Islet of Langerhans (tissue), 1 donor: ENCODE results near the gene TMEM59.
"Not testable (repeated sequence)": the region's sequence is repeated elsewhere in the genome, so short reads cannot be mapped to it uniquely, and the experiment has no call there.

Experiments used
- FAIRE-seq: peaks from one replicate; lab custom pipeline; 2011; peaks lifted over from hg19 to GRCh38; lab: Jason Lieb, UNC

TMEM59 gene, protein sequence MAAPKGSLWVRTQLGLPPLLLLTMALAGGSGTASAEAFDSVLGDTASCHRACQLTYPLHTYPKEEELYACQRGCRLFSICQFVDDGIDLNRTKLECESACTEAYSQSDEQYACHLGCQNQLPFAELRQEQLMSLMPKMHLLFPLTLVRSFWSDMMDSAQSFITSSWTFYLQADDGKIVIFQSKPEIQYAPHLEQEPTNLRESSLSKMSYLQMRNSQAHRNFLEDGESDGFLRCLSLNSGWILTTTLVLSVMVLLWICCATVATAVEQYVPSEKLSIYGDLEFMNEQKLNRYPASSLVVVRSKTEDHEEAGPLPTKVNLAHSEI

DNA sequence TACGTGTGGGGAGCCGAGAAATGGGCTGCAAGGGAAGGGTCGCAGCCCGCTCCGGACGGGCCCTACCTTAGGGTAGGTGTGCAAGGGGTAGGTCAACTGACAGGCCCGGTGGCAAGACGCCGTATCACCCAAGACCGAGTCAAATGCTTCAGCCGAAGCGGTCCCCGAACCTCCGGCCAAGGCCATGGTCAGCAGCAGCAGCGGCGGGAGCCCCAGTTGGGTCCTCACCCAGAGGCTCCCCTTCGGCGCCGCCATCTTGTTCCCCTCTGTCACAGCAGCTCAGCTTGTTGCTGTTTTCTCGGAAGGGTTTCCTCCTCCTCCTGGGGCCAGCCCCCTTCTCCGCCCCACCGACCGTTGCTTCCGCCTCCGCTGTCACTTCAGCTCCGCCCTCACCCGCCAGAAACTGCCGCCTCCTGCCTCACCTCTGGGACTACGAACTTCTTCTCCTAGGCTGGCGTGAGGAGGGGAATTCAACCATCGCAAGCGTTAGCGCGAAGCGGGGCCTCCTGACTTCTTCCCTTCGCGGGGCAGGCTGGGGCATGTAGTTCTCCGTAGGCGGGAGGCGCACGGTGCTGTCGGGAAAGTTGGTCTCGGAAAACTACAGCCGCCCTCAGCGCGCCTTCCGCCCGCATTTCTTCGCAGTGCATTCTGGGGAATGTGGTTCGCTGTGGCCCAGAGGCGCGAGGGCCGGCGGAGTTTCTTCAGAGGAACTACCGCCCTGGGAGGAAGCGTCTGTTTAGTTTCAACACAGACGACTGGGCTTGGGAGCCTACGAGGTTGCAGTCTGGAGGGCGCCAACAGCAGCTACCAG is at the start of gene TMEM59, which contains the start of gene TCEANC2:
Gene TMEM59, minus strand, starts transcription at position 271 of the 811 bp plus-strand sequence. Its CDS starts 16 bp downstream, at position 255.
Gene TCEANC2, plus strand, starts transcription at position 675 of the 811 bp plus-strand sequence. CDS start 815 bp downstream, outside the sequence.
- no peak for FAIRE-seq

DNA sequence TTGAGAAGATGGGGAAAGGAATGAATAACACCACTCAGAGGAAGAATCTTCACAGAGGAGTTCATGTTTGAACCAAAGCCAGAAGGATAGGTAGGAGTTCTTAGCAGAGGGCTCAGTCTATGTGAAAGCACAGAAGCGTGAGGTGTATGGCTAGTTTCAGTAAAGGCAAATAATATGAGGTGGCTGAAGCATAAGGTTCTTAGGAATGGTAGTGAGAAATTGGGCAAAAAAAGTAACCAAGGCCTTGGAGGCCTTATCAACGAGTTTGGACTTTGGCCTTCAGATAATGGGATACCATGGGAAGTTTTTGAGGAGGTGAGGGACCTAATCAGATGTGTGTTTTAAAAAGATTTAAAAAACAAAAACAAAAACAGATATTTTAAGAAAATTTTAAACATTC is 47.5 kb upstream of the TMEM59 start:
- FAIRE-seq = no peak

GRCh38 chr1:54099061-54099610 is 46.1 kb upstream of the TMEM59 start:
- no peak for FAIRE-seq

DNA sequence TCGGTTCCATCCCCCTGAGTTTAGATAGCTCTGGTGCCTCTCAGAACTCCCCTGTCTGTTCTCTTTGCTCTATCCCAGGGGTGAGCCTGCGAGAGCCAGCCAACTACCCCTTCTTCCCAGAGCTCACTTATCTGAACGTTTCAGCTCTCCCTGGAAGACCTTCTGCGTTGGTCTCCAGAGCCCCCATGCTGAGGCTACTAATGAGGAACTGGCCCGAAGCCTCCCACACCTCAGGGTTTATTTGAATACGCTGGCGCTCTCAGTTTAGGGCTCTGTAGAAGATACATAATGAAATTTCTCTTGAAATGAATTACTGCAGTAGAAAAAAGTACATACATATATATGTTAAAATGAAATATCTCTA is 43.9 kb upstream of the TMEM59 start:
- FAIRE-seq = no peak

DNA sequence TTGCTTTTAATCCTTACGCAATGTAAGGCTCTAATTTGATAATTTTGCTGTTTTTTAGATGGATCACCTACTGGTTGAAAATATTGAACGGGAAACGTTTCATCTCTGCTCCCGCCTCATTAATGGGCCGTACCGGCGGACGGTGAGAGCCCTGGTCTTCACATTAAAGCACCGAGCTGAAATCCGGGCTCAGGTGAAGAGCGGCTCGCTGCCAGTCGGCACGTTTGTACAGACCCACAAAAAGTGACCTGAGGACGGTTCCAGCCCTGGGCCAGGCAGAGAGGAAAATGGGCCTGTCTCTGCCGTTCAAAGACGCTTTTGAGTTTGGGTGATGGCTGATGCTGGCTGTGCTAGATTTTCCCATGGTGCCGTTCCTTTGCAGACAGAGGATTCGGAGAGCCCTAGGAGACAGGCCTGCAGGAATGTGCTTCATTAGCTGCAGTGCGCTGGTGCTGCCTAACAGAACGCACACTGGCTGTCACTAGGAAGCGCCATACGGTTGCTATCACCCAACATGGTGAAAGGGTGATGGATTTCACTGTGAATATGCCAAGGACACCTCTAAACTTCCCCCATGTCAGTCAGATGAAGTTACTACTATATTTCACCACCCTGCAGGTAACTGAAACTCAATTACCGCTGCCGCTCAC is 43.3 kb upstream of the TMEM59 start:
- FAIRE-seq = no peak

DNA sequence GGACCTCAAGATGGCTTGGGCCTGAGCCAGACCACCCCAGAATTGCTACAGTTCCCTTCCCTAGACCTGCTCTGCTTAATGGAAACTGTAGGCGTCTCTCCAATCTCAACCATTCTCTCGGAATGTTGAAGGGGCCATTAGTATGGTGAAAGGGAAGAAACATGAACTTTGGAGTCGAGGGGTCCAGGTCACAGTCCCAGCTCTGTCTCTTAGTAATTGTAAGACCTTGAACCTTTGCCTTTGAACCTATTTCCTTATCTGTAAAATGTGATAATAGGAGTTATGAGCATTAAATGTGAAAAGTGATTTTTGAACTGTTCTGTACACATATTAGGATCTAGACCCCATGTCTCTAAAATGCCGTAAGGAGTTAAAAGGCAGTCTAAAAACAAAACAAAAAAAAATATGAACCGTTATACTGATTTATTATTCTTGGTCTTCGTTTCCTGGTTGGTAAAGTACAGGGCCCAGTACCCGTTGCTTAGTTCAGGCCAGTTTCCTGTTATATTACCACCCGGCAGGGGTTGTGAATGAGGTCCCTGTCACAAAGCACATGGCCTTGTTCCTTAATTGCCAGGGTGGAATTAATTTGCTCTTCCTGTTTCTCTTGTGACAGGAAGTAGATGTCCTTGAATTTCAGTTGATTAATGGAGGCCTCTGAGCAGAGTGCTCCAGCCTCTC is 42.7 kb upstream of the TMEM59 start:
- peak; percentile 68 for FAIRE-seq

DNA sequence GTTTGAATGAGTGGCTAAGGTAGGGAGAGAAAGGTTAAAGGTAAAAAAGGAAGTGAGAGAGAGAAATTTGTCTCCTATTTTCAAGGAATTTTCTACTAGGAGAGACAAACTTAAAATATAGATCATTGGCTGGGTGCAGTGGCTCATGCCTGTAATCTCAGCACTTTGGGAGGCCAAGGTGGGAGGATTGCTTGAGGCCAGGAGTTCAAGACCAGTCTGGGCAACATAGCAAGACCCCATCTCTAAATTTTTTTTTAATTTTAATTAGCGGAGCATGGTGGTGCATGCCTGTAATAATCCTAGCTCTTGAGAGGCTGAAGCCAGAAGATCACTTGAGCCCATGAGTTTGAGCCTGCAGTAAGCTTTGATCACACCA is 41.7 kb upstream of the TMEM59 start:
- FAIRE-seq = not testable (repeated sequence)

DNA sequence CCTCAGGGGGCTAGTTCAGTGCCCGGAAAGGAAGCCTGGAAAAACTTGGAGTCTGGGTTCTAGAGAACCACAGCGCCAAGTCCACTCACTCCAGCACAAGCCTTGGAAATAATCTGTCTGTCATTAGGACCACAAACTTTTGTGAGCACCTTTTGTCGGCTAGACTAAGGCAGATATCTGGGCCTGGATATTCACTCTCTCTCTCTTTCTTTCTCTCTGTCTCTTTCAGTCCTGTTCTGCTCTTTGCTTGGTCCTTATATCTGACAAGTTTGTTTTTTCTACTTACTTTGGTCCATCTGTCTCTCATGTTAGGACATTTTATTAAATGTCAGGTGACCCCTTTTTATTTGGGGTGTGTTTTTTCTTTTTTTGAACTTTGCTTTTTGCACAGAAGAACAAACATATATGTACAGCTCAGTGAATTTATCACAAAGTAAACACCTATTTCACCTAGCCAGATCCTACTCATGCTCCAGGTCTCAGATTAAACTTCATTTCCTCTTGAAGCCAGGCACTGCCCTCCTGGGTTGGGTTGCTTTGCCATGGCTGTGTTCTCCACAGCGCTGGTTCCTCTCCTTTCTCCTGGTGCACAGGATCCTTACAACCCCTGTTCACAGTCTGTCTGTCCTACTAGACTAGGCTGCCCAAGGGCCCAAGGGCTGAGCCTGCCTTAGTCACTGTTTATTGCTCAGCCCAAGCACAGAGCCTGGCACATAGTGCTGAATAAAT is 41.2 kb upstream of the TMEM59 start:
- FAIRE-seq = no peak

GRCh38 chr1:54091666-54092065 is 38.7 kb upstream of the TMEM59 start:
- FAIRE-seq = no peak

GRCh38 chr1:54088385-54088784 is 35.4 kb upstream of the TMEM59 start:
- no peak for FAIRE-seq

GRCh38 chr1:54086754-54087153 is 33.8 kb upstream of the TMEM59 start:
- FAIRE-seq = no peak

GRCh38 chr1:54084794-54085193 is 31.8 kb upstream of the TMEM59 start:
- no peak for FAIRE-seq

GRCh38 chr1:54081306-54082270 is 28.6 kb upstream of the TMEM59 start:
- no peak for FAIRE-seq

- no peak for FAIRE-seq
Observed at GRCh38 chr1:54080598-54081049, 27.6 kb upstream of the TMEM59 start.

DNA sequence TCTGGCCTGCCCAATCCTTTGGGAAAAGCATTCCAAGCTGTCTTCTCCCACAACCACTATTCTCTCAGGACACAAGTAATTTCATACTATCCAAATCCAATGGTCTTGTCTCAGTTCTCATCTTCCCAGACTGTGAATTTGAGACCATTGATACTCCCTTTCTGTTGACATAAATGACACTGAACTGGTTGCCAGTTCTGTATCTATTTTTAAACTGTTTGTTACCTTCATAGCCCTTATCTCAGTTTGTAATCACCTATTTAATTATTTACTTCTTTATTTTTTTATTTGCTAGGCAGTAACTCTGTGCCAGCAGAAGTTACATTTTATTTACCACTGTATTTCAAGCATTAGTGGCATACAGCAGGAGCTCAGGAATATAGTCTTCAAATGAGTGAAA is 24.4 kb upstream of the TMEM59 start:
- no peak for FAIRE-seq

DNA sequence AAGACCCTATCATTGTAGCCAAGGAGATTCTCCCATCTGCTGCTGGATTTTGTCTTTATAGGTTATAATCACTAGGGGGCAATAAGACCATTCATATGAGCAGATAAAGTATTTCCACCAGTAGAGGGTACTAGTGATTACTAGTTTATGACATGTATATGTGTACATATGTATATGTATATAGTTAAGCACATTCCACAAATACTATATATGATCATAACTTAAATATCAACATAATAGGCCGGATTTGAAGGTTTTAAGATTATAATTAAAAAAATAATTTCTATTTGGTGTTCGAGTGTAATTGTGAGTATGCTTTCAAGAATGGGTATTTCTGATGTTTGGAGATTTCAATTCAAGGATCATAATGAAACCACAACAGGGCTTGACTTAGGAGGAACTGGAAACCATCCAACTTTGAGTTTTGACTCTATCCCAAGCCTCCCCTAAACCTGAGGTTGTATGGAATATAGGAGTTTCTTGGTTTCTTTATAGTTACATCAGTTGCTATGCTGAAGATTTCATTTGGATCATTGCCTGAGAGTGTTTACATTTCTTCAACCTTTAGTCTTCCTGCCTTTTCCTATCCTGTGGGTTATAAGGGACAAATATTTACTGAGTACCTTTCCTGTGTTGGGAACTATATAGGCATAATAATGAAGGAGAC is 17.3 kb upstream of the TMEM59 start:
- FAIRE-seq = peak; percentile 100

GRCh38 chr1:54069791-54070170 is 16.8 kb upstream of the TMEM59 start:
- no peak for FAIRE-seq

DNA sequence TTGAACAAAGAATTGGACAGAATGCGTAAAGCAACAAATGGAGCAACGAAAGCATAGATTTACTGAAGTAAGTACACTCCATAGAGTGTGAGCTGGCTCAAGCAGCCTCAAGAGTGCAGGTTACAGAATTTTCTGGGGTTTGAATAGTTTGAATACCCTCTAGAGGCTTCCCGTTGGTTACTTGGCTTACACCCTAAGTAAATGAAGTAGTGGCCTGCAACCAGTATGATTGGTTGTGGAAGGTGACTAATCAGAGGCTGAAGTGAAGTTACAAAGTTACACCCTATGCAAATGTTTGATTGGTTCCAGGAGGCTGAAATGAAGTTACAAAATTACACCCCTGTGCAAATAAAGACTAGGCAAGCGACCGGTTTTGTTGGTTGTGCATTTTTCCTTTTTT is 11.3 kb upstream of the TMEM59 start:
- FAIRE-seq = no peak

- no peak for FAIRE-seq
Observed at GRCh38 chr1:54054438-54054749, 1.4 kb upstream of the TMEM59 start.
